ENCODE results near the gene NCKAP5. TPM values are rescaled to one million over a fixed set of nuclear protein-coding genes. Genes with fewer than 3 reads are reported as not detected.

The NCKAP5 gene
- total and polyA plus RNA-seq, 2 donors (not counting 1 experiment from before 2014, with no cell fraction given) = not detected

DNA sequence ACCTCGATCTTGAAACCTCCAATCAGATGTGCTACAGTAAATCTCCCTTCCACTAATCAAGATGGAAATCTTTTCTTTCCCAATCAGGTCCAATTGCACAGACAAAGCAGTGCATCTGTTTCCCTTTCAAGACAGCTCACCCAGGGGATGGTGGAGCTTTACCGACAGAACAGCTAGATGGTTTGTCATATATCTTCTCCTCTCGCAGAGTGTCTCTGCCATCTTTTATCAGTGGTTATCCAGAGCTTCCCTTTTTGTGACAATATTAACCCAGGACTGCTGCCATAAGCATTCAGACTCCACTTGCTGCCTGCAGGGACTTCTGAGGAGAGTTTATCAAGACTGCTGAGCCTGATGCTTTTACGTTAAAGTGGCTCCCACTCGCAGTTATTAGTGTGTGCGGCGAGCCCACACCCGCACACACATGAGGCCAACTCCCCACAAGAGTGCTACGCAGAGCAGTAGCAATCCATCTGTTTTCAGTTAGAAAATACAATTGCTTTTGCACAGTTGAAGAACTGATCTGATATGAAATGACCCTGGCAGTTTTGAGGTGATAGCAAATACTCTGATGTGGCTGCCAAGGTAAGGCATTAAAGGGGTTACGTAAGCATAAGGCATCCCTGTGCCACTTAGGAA lies 398.9 kb downstream of the NCKAP5 start:
- H3K4me3 ChIP-seq (ENCODE audit: control extremely low read depth in 1 of 5, extremely low read depth in 1 of 5, insufficient read depth in 1 of 5, low read depth in 2 of 5, low read length in 4 of 5) = no peak overlapping the region
- no peaks in the 10 kb centered on the region for H3K27me3 ChIP-seq (replicated peaks in 1 of 4; ENCODE audit: control extremely low read depth in 1 of 4, control insufficient read depth in 3 of 4, insufficient read depth in 4 of 4, low read length in 3 of 4)
- WGBS (ENCODE audit: insufficient coverage) = 49% methylated on average over 5 of the region's 10 CpGs
- no peaks in the 10 kb centered on the region for H3K4me1 ChIP-seq (ENCODE audit: control insufficient read depth in 2 of 2, insufficient read depth in 2 of 2, low read length in 2 of 2)
- intact Hi-C loops (cut with micrococcal nuclease) = no loop called here
- no peaks in the 10 kb centered on the region for H4K20me1 ChIP-seq (ENCODE audit: control insufficient read depth, insufficient read depth, low read length, poor library complexity, severe bottlenecking)
- no peaks in the 10 kb centered on the region for H3K4me1 Mint-ChIP-seq
- H3K27me3 Mint-ChIP-seq = peaks cover 8% of the 10 kb centered on the region
- no peaks in the 10 kb centered on the region for H3K36me3 ChIP-seq (replicated peaks in 1 of 2; ENCODE audit: control extremely low read depth in 1 of 2, control insufficient read depth in 1 of 2, extremely low read depth in 1 of 2, insufficient read depth in 2 of 2, low read length in 1 of 2)
- no peaks in the 10 kb centered on the region for H3K9me3 Mint-ChIP-seq (ENCODE audit: insufficient read depth)
- H3K9ac ChIP-seq (ENCODE audit: low read length) = no peak overlapping the region
- H3K9me3 ChIP-seq (ENCODE audit: control extremely low read depth in 1 of 3, control insufficient read depth in 2 of 3, insufficient read depth in 1 of 3, low read length in 2 of 3) = no peaks in the 10 kb centered on the region
- no peak overlapping the region for H3K4me3 Mint-ChIP-seq
- DNase-seq (no peak), ATAC-seq (ENCODE audit: low read depth) (no peak)
- CTCF ChIA-PET = no interaction called here
- no peak overlapping the region for H3K4me2 ChIP-seq (replicated peaks; ENCODE audit: low read depth, low read length, poor library complexity, severe bottlenecking)
- no peak overlapping the region for H3K27ac Mint-ChIP-seq
- H3K79me2 ChIP-seq (ENCODE audit: control insufficient read depth, insufficient read depth, low read length) = no peaks in the 10 kb centered on the region
- TF ChIP-seq CTCF (IDR thresholded peaks at IDR 0.05) (no peak), EZH2 (IDR thresholded peaks at IDR 0.05; ENCODE audit: borderline replicate concordance, insufficient read depth, low read depth, low read length, poor library complexity, severe bottlenecking) (no peak)
- H3K27ac ChIP-seq (ENCODE audit: low read length in 2 of 2) = no peak overlapping the region
- POLR2A ChIA-PET = no interaction called here
- H2AFZ ChIP-seq (ENCODE audit: insufficient read depth, low read depth, low read length, poor library complexity, severe bottlenecking) = no peak overlapping the region

DNA sequence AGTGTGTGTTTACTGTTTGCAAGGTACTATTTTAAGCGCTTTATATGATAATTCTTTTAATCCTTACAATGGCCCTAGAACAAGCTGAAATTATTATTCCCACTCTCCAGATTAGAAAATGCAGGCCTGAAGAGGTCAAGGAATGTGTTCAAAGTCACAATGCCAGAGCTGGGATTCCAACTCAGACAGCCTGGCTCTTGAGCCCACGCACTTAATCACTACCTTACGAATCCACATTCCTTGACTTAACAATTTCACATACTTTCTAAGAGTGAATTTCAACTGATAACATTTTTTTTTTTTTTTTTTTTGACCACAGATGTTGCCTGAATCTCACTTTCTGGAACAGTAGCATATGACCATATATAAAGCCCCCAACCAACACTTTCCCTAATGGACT lies 400.3 kb downstream of the NCKAP5 start:
- no peak overlapping the region for H3K4me2 ChIP-seq (replicated peaks; ENCODE audit: low read depth, low read length, poor library complexity, severe bottlenecking)
- peaks cover 8% of the 10 kb centered on the region for H3K27me3 Mint-ChIP-seq
- no peak overlapping the region for H2AFZ ChIP-seq (ENCODE audit: insufficient read depth, low read depth, low read length, poor library complexity, severe bottlenecking)
- no peaks in the 10 kb centered on the region for H3K79me2 ChIP-seq (ENCODE audit: control insufficient read depth, insufficient read depth, low read length)
- DNase-seq (no peak), ATAC-seq (ENCODE audit: low read depth) (no peak)
- no peaks in the 10 kb centered on the region for H3K27me3 ChIP-seq (replicated peaks in 1 of 4; ENCODE audit: control extremely low read depth in 1 of 4, control insufficient read depth in 3 of 4, insufficient read depth in 4 of 4, low read length in 3 of 4)
- H3K9me3 ChIP-seq (ENCODE audit: control extremely low read depth in 1 of 3, control insufficient read depth in 2 of 3, insufficient read depth in 1 of 3, low read length in 2 of 3) = no peaks in the 10 kb centered on the region
- 86% methylated on average over 2 of the region's 3 CpGs for WGBS (ENCODE audit: insufficient coverage)
- H3K4me1 Mint-ChIP-seq = no peaks in the 10 kb centered on the region
- ChIA-PET POLR2A (no interaction called here), CTCF (interaction anchor here (0.9 kb wide), 1 partner anchor 622 kb away, joined by 3 read pairs; no protein-coding TSS in a partner anchor)
- H3K36me3 ChIP-seq (replicated peaks in 1 of 2; ENCODE audit: control extremely low read depth in 1 of 2, control insufficient read depth in 1 of 2, extremely low read depth in 1 of 2, insufficient read depth in 2 of 2, low read length in 1 of 2) = no peaks in the 10 kb centered on the region
- no peaks in the 10 kb centered on the region for H4K20me1 ChIP-seq (ENCODE audit: control insufficient read depth, insufficient read depth, low read length, poor library complexity, severe bottlenecking)
- no peak overlapping the region for H3K4me3 Mint-ChIP-seq
- no peak overlapping the region for H3K4me3 ChIP-seq (ENCODE audit: control extremely low read depth in 1 of 5, extremely low read depth in 1 of 5, insufficient read depth in 1 of 5, low read depth in 2 of 5, low read length in 4 of 5)
- H3K4me1 ChIP-seq (ENCODE audit: control insufficient read depth in 2 of 2, insufficient read depth in 2 of 2, low read length in 2 of 2) = no peaks in the 10 kb centered on the region
- H3K9ac ChIP-seq (ENCODE audit: low read length) = no peak overlapping the region
- intact Hi-C loops (cut with micrococcal nuclease) = no loop called here
- H3K9me3 Mint-ChIP-seq (ENCODE audit: insufficient read depth) = no peaks in the 10 kb centered on the region
- no peak for TF ChIP-seq CTCF (IDR thresholded peaks at IDR 0.05)
- no peak for TF ChIP-seq EZH2 (IDR thresholded peaks at IDR 0.05; ENCODE audit: borderline replicate concordance, insufficient read depth, low read depth, low read length, poor library complexity, severe bottlenecking)
- no peak overlapping the region for H3K27ac Mint-ChIP-seq
- H3K27ac ChIP-seq (ENCODE audit: low read length in 2 of 2) = no peak overlapping the region
